Vagina (tissue), 2 donors: Measurements from ENCODE around the gene BIN2. TPM values are rescaled to one million over a fixed set of nuclear protein-coding genes. Genes with fewer than 3 reads are reported as not detected.
A peak's percentile ranks its signal among the peaks of the same experiment; 100 is the strongest.
"Not testable (repeated sequence)": the region's sequence is repeated elsewhere in the genome, so short reads cannot be mapped to it uniquely, and the experiment has no call there.

Experiments used
- DNase-seq, 2 donors: peaks; one replicate each; pipeline ENCODE4 v3.0.0-alpha.2; 2017; ENCODE audit errors: extremely low spot score in 2 of 2
- H3K27ac ChIP-seq: fragments of 200-600 bp; sonication (generic); one replicate; pipeline ENCODE4 v1.5.1; 2019
- H3K27me3 ChIP-seq: fragments of 200-600 bp; sonication (generic); one replicate; pipeline ENCODE4 v1.5.1; 2019
- H3K36me3 ChIP-seq, 2 donors: fragments of 200-600 bp; sonication (generic); one replicate each; pipeline ENCODE4 v1.5.1; 2017 to 2019
- H3K4me1 ChIP-seq: fragments of 200-600 bp; sonication (generic); one replicate; pipeline ENCODE4 v1.5.1; 2019
- H3K4me3 ChIP-seq, 2 donors: fragments of 200-600 bp; sonication (generic); 1 replicate in 1 of 2; 2 replicates in 1 of 2; pipeline ENCODE4 v1.5.1; 2016 to 2019
- H3K9me3 ChIP-seq: fragments of 200-600 bp; sonication (generic); one replicate; pipeline ENCODE4 v1.5.1; 2019
- CTCF ChIP-seq, 3 experiments: fragments of 450-650 bp in 2 of 3; fragments of 200-600 bp in 1 of 3; sonication (generic) in 1 of 3; IDR thresholded peaks; one replicate each; pipeline ENCODE4 v1.5.1; 2017 to 2019; ENCODE audit warnings: antibody characterized with exemption in 3 of 3, mild to moderate bottlenecking in 2 of 3, moderate library complexity in 2 of 3
- POLR2A ChIP-seq, 2 donors: fragments of 450-650 bp; IDR thresholded peaks; one replicate each; pipeline ENCODE4 v1.6.1; 2017; ENCODE audit warnings: antibody characterized with exemption in 2 of 2, mild to moderate bottlenecking in 2 of 2, moderate library complexity in 2 of 2
- POLR2AphosphoS5 ChIP-seq, 2 donors: sonication (generic); formaldehyde crosslinking; IDR thresholded peaks; one replicate each; pipeline ENCODE4 v1.9.0; 2017; ENCODE audit warnings: antibody characterized with exemption in 2 of 2, mild to moderate bottlenecking in 2 of 2, low read depth in 1 of 2; ENCODE audit not compliant: insufficient read depth in 1 of 2
- intact Hi-C: fragments of 100-400 bp; cut with DNase I; formaldehyde crosslinking; loops from one replicate; pipeline ENCODE4 v1.15.1; 2023
- total RNA-seq: library from RNA; depleted of rRNA; stranded (reverse); fragments of >200 nt; gene quantifications from one replicate; pipeline ENCODE4 v1.2.3, GENCODE V29; 2016

BIN2 gene
- total RNA-seq, 1 donor from 2014 or later, result 6.4 TPM

GRCh38 chr12:51262758-51263177 is 61.2 kb downstream of the BIN2 start:
- TF ChIP-seq POLR2AphosphoS5 (IDR thresholded peaks at IDR 0.05; ENCODE audit: insufficient read depth in 1 of 2, low read depth in 1 of 2) (no peak), CTCF (IDR thresholded peaks at IDR 0.05) (peak in 1 of 3 experiments; percentile 27)
- H3K36me3 ChIP-seq, result no peaks in the 10 kb centered on the region
- H3K4me1 ChIP-seq, result no peaks in the 10 kb centered on the region
- DNase-seq, result no peak
- intact Hi-C loops, result no loop called here
- no peak overlapping the region for H3K27ac ChIP-seq
- H3K4me3 ChIP-seq, result no peak overlapping the region
- H3K9me3 ChIP-seq, result no peaks in the 10 kb centered on the region
- no peaks in the 10 kb centered on the region for H3K27me3 ChIP-seq

DNA sequence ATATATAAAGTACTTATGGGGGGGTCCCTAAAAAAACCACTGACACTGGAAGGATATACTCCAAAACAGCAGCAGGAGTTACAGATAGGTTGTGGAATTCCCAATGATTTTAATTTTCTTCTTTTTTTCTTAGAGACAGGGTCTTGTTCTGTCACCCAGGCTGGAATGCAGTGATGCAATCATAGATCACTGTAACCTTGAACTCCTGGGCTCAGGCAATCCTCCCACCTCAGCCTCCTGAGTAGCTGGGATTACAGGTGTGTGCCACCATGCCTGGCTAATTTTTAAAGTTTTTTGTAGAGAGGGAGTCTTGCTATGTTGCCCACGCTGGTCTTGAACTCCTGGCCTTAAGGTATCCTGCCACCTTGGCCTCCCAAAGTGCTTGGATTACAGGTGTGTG is 64.4 kb downstream of the BIN2 start:
- H3K9me3 ChIP-seq, H3K36me3 ChIP-seq, H3K4me1 ChIP-seq, H3K27ac ChIP-seq, DNase-seq, H3K27me3 ChIP-seq, H3K4me3 ChIP-seq, intact Hi-C loops: not testable (repeated sequence)

DNA sequence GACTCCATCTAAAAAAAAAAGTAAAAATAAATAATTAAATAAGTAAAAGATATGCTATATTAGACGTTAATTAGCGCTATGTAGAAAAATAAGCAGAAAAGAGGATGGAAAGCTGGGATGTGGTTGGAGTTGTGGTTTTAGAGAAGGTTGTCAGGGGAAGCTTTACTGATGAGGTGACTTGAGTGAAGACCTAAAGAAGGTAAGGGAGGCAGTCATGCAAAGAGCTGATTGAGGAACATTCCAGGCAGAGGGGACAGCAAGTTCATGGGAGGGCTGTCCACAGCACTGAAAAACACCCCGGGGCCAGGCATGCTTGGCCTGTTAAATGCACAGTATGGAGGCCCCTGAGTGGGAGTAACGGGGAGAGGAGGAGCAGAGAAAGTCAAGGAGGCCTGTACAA is 69.4 kb downstream of the BIN2 start:
- DNase-seq, result no peak
- no peaks in the 10 kb centered on the region for H3K9me3 ChIP-seq
- no peak for TF ChIP-seq POLR2A (IDR thresholded peaks at IDR 0.05)
- TF ChIP-seq POLR2AphosphoS5 (IDR thresholded peaks at IDR 0.05; ENCODE audit: insufficient read depth in 1 of 2, low read depth in 1 of 2), result no peak
- TF ChIP-seq CTCF (IDR thresholded peaks at IDR 0.05), result no peak
- H3K4me3 ChIP-seq, result no peak overlapping the region
- no peaks in the 10 kb centered on the region for H3K4me1 ChIP-seq
- H3K27me3 ChIP-seq, result no peaks in the 10 kb centered on the region
- H3K27ac ChIP-seq, result no peak overlapping the region
- H3K36me3 ChIP-seq, result no peaks in the 10 kb centered on the region
- intact Hi-C loops, result no loop called here

- intact Hi-C loops, result no loop called here
- Histone ChIP-seq H3K27ac (no peak overlapping the region), H3K4me1 (no peaks in the 10 kb centered on the region), H3K4me3 (no peak overlapping the region), H3K36me3 (no peaks in the 10 kb centered on the region), H3K9me3 (no peaks in the 10 kb centered on the region), H3K27me3 (no peaks in the 10 kb centered on the region)
- no peak for DNase-seq
- TF ChIP-seq POLR2A (IDR thresholded peaks at IDR 0.05), result no peak
- TF ChIP-seq POLR2AphosphoS5 (IDR thresholded peaks at IDR 0.05; ENCODE audit: insufficient read depth in 1 of 2, low read depth in 1 of 2), result no peak
- TF ChIP-seq CTCF (IDR thresholded peaks at IDR 0.05), result no peak
These were observed 70.7 kb downstream of the BIN2 start for GRCh38 chr12:51253276-51253675.

- Histone ChIP-seq H3K27ac (no peak overlapping the region), H3K9me3 (no peaks in the 10 kb centered on the region), H3K4me3 (no peak overlapping the region), H3K36me3 (peaks cover 0 to 17% of the 10 kb centered on the region in 2 donors), H3K4me1 (peaks cover 20% of the 10 kb centered on the region), H3K27me3 (no peaks in the 10 kb centered on the region)
- TF ChIP-seq CTCF (IDR thresholded peaks at IDR 0.05), result no peak
- no peak for TF ChIP-seq POLR2AphosphoS5 (IDR thresholded peaks at IDR 0.05; ENCODE audit: insufficient read depth in 1 of 2, low read depth in 1 of 2)
- no peak for TF ChIP-seq POLR2A (IDR thresholded peaks at IDR 0.05)
- no peak for DNase-seq
- intact Hi-C loops, result no loop called here
These were observed 76.3 kb downstream of the BIN2 start for GRCh38 chr12:51247523-51248206.
